ENCODE data around the gene PRR33.

PRR33 gene

DNA sequence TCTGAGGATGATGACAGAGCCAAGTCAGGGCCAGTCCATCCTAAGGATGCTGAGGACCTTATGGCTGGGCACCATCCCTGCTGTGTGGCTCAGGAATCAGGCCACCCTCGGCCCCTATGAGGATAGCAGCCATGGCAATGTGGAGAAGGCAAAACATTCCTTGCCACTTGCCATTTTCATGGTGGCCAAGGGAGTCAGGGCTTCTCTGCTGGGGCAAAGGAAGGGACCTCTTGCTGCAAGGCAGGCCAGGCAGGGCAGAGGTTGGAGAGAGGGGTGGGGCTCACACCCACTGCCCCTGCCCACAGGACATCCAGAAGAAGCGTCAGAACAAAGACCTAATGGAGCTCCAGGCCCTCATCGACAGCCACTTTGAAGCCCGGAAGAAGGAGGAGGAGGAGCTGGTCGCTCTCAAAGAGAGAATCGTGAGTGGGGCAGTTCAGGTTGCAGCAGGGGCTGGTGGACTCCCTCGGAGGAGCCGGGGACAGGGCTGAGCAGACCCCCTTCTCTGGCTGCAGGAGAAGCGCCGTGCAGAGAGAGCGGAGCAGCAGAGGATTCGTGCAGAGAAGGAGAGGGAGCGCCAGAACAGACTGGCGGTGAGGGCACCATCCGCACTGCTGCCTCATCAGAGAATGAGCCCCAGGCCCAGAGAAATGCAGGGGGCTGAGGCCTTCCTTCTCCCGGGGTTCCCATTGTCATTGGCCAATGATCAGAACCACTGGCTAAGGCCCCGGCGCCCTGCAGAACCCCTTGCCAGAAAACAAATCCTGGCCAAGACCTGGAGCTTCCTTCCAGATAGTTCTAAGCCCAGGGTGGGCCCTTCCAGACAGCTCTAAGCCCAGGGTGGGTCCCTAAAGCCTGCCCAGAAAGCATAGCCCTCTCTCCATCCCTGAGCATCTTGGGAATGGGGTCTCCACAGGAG, 42.0 kb upstream of the PRR33 start:
- peaks cover 8% of the 10 kb centered on the region for H3K4me1 ChIP-seq (ENCODE audit: control insufficient read depth, insufficient read depth, low read length, unreplicated experiment)
- no peak overlapping the region for H3K4me3 ChIP-seq (ENCODE audit: low read depth, low read length)
- H3K27me3 ChIP-seq (ENCODE audit: insufficient read depth, low read length) = peaks cover 6% of the 10 kb centered on the region; the same call in 1 of the 2 replicates
- H2AFZ ChIP-seq (ENCODE audit: low read length, unreplicated experiment) = no peak overlapping the region
- H3K27ac ChIP-seq (ENCODE audit: low read depth, low read length) = no peak overlapping the region
- H3K79me2 ChIP-seq (ENCODE audit: control insufficient read depth, insufficient read depth, low read length, unreplicated experiment) = no peaks in the 10 kb centered on the region
- no peaks in the 10 kb centered on the region for H3K36me3 ChIP-seq (ENCODE audit: insufficient read depth, low read length)

DNA sequence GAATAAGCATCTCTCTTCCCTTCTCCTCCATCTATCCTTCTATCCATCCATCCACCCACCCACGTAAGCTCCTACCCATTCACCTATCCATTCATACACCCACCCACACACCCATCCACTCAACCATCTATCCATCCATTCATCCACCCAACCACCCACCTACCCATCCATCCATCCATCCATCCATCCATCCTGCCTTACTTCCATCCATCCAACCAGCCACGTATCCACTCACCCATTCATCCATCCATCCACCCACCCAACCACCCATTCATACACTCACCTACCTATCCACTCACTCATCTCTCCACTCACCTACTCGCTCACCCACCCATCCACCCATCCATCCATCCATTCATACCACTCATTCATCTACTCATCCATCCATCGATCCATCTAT, 41.0 kb upstream of the PRR33 start:
- Histone ChIP-seq H3K79me2 (ENCODE audit: control insufficient read depth, insufficient read depth, low read length, unreplicated experiment) (no peaks in the 10 kb centered on the region), H3K4me1 (ENCODE audit: control insufficient read depth, insufficient read depth, low read length, unreplicated experiment) (peaks cover 8% of the 10 kb centered on the region), H3K36me3 (ENCODE audit: insufficient read depth, low read length) (no peaks in the 10 kb centered on the region), H3K4me3 (ENCODE audit: low read depth, low read length) (no peak overlapping the region), H3K27ac (ENCODE audit: low read depth, low read length) (no peak overlapping the region), H3K27me3 (ENCODE audit: insufficient read depth, low read length) (peaks cover 6% of the 10 kb centered on the region; the same call in 1 of the 2 replicates), H2AFZ (ENCODE audit: low read length, unreplicated experiment) (no peak overlapping the region)

DNA sequence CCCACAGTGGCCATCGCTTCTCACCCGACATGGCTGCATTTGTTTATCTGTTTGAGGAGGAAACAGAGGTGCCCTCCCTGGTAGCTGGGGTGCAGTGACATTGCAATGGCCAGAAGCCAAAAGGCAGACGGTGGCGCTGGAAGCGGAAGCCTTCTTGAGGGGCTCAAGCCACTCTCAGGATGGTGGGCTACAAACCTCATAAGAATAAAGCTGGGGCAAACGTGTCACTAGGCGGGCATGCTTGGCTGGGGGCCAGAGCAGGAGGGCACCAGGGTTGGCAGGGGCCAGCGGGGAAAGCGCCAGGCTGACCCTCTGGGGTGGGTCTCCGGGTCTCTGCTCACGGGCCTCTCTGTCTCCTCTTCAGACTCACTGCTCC, 40.4 kb upstream of the PRR33 start:
- peaks cover 8% of the 10 kb centered on the region for H3K4me1 ChIP-seq (ENCODE audit: control insufficient read depth, insufficient read depth, low read length, unreplicated experiment)
- H3K27me3 ChIP-seq (ENCODE audit: insufficient read depth, low read length) = peaks cover 6% of the 10 kb centered on the region; the same call in 1 of the 2 replicates
- no peaks in the 10 kb centered on the region for H3K79me2 ChIP-seq (ENCODE audit: control insufficient read depth, insufficient read depth, low read length, unreplicated experiment)
- H2AFZ ChIP-seq (ENCODE audit: low read length, unreplicated experiment) = no peak overlapping the region
- no peak overlapping the region for H3K27ac ChIP-seq (ENCODE audit: low read depth, low read length)
- H3K4me3 ChIP-seq (ENCODE audit: low read depth, low read length) = no peak overlapping the region
- no peaks in the 10 kb centered on the region for H3K36me3 ChIP-seq (ENCODE audit: insufficient read depth, low read length)

DNA sequence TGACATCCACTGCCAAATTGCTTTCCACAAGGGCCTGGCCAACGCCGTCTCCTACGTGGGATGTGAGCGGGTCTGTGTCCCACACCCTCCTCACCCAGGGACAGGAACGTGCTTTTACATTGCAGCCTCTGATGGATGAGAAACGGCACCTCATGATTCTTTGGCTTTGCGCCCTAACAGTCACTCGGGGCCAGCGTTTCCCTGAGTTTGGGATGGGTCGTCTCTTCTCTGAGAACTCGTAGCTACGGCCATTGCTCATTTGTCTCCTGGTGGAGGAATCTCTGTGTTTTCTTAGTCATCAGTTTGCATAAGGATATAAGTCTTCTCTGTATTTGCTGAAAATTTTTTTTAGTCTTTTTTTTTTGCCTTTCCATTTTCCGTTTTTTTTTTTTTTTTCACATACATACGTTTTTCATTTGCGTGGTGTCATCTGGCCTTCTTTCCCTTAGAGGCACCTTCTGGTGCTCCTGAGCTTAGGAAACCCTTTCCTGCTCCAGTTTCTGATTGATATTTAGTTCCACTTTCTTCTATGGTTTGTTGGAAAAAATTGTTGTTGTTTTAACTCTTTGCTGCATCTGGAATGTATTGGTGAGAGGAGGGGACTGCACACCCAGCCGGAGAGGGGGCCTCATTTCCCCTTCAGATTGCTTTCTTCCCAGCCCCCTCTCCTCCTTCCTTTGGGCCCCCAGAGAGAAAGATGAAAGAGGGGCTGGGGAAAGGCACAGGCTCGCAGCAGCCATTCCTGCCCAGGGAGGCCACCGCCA, 39.8 kb upstream of the PRR33 start:
- Histone ChIP-seq H3K4me3 (ENCODE audit: low read depth, low read length) (peak overlapping the region; percentile 31), H3K79me2 (ENCODE audit: control insufficient read depth, insufficient read depth, low read length, unreplicated experiment) (no peaks in the 10 kb centered on the region), H3K27ac (ENCODE audit: low read depth, low read length) (no peak overlapping the region), H3K36me3 (ENCODE audit: insufficient read depth, low read length) (no peaks in the 10 kb centered on the region), H3K4me1 (ENCODE audit: control insufficient read depth, insufficient read depth, low read length, unreplicated experiment) (peaks cover 8% of the 10 kb centered on the region), H2AFZ (ENCODE audit: low read length, unreplicated experiment) (peak overlapping the region; percentile 59), H3K27me3 (ENCODE audit: insufficient read depth, low read length) (peaks cover 6% of the 10 kb centered on the region; the same call in 1 of the 2 replicates)

DNA sequence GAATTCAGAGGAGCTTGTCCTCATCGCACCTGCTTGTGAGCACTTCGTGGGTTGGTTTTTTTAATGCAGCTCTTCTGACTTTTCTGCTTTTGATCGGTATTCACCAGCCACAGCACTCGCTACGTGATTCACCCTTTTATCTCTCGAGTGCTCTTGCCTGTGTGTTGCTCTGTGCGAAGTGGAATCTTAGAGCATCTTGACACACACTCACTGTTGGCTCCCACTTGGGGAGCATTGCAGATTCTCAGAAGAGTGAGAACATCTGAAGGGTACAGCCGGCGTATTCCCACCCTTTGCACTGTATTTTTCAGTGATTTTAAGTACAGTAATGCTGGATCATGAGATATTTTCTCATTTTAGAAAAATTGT, 38.8 kb upstream of the PRR33 start:
- no peak overlapping the region for H3K4me3 ChIP-seq (ENCODE audit: low read depth, low read length)
- no peaks in the 10 kb centered on the region for H3K36me3 ChIP-seq (ENCODE audit: insufficient read depth, low read length)
- no peak overlapping the region for H2AFZ ChIP-seq (ENCODE audit: low read length, unreplicated experiment)
- peaks cover 6% of the 10 kb centered on the region; the same call in 1 of the 2 replicates for H3K27me3 ChIP-seq (ENCODE audit: insufficient read depth, low read length)
- peaks cover 8% of the 10 kb centered on the region for H3K4me1 ChIP-seq (ENCODE audit: control insufficient read depth, insufficient read depth, low read length, unreplicated experiment)
- H3K79me2 ChIP-seq (ENCODE audit: control insufficient read depth, insufficient read depth, low read length, unreplicated experiment) = no peaks in the 10 kb centered on the region
- no peak overlapping the region for H3K27ac ChIP-seq (ENCODE audit: low read depth, low read length)

DNA sequence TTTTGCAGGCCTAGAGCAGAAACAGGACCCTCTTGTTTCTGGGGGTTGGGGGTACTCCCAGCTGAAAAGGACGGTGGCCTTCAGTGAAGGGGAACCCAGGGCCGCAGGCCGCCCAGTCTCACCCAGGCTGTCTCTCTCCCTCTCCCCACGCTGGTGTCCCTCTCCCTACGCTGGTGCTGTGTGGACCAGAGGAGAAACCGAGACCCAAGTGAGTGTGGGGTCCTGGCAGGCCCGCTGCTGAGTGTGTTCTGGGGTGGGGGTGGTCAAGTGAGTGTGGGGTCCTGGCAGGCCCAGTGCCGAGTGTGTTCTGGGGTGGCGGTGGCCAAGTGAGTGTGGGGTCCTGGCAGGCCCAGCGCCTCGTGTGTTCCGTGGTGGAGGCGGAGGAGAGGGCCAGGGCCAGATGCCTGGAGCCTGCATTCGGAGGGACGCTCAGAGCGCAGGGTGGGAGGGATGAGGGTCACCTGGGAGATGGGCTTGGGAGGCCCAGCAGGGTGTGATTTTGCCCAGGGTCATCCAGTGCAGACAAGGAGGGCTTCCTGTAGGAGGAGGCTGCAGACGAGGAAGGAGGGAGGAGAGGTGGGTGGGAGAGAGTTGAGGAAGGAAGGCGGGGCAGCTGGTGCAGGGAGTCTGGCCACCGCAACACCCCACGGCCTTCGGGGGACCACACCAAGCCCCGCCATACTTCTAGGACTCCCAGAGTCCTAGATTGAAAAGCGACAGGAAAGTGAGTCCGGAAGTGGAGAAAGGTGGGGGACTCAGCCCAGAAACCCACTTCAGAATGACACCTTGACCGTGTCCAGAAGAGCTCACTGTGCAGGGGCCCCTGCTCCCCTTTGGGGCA, 38.1 kb upstream of the PRR33 start:
- no peak overlapping the region for H2AFZ ChIP-seq (ENCODE audit: low read length, unreplicated experiment)
- H3K27ac ChIP-seq (ENCODE audit: low read depth, low read length) = no peak overlapping the region
- H3K4me1 ChIP-seq (ENCODE audit: control insufficient read depth, insufficient read depth, low read length, unreplicated experiment) = peaks cover 8% of the 10 kb centered on the region
- H3K27me3 ChIP-seq (ENCODE audit: insufficient read depth, low read length) = peaks cover 6% of the 10 kb centered on the region; the same call in 1 of the 2 replicates
- no peaks in the 10 kb centered on the region for H3K36me3 ChIP-seq (ENCODE audit: insufficient read depth, low read length)
- no peak overlapping the region for H3K4me3 ChIP-seq (ENCODE audit: low read depth, low read length)
- no peaks in the 10 kb centered on the region for H3K79me2 ChIP-seq (ENCODE audit: control insufficient read depth, insufficient read depth, low read length, unreplicated experiment)

DNA sequence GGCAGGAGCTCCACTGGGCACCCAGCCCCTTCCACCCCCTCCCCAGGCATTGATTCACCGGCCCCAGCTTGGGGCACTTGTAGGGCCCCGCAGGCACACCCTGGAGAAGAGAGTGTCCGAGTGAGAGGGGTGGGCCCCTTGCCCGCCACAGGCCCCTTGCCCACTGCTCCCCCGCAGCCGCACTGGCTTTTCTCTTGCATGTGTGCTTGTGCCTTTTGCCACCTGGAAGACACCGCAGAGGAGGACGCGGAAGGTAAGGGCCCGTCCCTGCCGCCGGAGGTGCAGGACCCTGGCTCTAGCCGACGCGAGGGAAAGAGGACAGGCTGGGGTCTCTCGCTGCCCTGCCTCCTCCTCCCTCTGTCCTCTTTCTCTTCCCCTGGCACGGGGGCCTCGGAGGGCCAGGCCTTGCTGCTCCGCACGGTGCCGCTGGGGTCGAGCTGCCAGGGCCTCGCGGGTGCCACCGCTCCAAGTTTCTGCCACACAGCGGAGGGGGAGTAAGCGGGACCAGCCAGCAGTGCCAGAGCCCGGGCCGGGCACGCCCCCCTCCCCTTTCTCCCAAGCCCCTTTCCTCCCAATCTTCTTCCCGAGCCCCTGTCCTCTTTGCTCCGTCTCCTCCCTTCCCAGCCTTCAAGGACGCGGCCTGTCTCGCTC, 37.3 kb upstream of the PRR33 start:
- Histone ChIP-seq H3K36me3 (ENCODE audit: insufficient read depth, low read length) (no peaks in the 10 kb centered on the region), H3K27me3 (ENCODE audit: insufficient read depth, low read length) (0 out of 2 replicates have a peak, but pooled peaks cover under 1% of the 10 kb centered on the region), H3K4me3 (ENCODE audit: low read depth, low read length) (no peak overlapping the region), H3K4me1 (ENCODE audit: control insufficient read depth, insufficient read depth, low read length, unreplicated experiment) (peaks cover 8% of the 10 kb centered on the region), H3K79me2 (ENCODE audit: control insufficient read depth, insufficient read depth, low read length, unreplicated experiment) (no peaks in the 10 kb centered on the region), H2AFZ (ENCODE audit: low read length, unreplicated experiment) (no peak overlapping the region), H3K27ac (ENCODE audit: low read depth, low read length) (no peak overlapping the region)

DNA sequence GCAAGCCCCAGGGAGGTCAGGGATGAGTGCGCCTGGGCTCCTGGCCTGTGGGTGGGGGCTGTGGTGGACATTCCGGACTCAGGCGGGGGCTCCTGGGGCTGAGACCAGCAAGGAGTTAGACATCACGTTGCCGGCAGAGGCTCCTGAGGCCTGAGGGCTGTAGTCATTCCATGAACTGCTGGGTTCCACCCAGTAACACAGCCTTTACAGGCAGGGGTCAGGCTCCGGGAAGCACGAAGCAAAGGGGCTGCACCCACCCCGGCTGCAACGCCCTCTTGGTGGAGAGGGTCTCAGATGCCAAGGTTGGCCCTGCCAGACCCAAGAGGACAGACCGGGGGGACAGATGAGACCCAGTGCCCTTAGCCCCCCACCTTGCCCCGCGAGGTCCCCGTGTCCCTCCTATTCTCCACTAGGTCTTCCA, 36.8 kb upstream of the PRR33 start:
- no peak overlapping the region for H3K4me3 ChIP-seq (ENCODE audit: low read depth, low read length)
- H3K36me3 ChIP-seq (ENCODE audit: insufficient read depth, low read length) = no peaks in the 10 kb centered on the region
- H3K4me1 ChIP-seq (ENCODE audit: control insufficient read depth, insufficient read depth, low read length, unreplicated experiment) = peaks cover 8% of the 10 kb centered on the region
- H3K27me3 ChIP-seq (ENCODE audit: insufficient read depth, low read length) = no peaks in the 10 kb centered on the region
- H3K79me2 ChIP-seq (ENCODE audit: control insufficient read depth, insufficient read depth, low read length, unreplicated experiment) = no peaks in the 10 kb centered on the region
- no peak overlapping the region for H2AFZ ChIP-seq (ENCODE audit: low read length, unreplicated experiment)
- no peak overlapping the region for H3K27ac ChIP-seq (ENCODE audit: low read depth, low read length)

DNA sequence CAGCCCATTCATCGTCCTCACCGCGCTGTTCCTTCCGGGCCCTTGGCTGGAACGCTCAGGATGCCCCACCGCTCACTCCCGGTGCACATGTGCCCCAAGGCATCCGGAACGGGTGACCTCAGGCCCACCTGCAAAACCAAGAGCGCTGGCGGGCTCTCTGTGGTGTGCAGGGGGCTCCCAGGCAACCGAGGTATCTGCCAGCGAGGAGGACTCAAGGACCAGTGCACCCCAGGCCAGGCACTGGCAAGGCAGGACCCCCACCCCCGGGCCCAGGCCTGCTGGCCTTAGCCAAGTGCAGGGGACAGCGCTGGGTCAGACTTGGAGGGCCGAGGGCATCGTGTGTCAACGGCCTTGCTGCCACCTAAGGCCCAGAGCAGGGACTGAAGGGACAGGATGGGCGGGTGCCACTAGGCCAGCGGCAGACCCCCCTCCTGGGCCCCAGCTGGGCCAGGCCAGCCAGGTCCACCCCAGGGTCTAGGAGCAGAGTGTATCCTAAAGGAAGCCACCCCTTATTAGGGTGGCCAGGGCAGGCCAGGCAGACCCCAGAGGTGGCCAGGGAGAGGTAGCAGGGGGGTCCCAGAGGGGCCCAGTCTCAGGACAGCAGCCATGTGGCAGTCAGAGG, 36.3 kb upstream of the PRR33 start:
- Histone ChIP-seq H3K4me3 (ENCODE audit: low read depth, low read length) (no peak overlapping the region), H3K27ac (ENCODE audit: low read depth, low read length) (no peak overlapping the region), H3K79me2 (ENCODE audit: control insufficient read depth, insufficient read depth, low read length, unreplicated experiment) (no peaks in the 10 kb centered on the region), H3K36me3 (ENCODE audit: insufficient read depth, low read length) (no peaks in the 10 kb centered on the region), H2AFZ (ENCODE audit: low read length, unreplicated experiment) (no peak overlapping the region), H3K27me3 (ENCODE audit: insufficient read depth, low read length) (no peaks in the 10 kb centered on the region), H3K4me1 (ENCODE audit: control insufficient read depth, insufficient read depth, low read length, unreplicated experiment) (peaks cover 8% of the 10 kb centered on the region)

Measured in ACC112 (cell line).